Activated CD4-positive, alpha-beta memory T cell treated with anti-CD3 and anti-CD28 coated beads for 36 hours (primary cell): ENCODE results near the gene SERPINI1. TPM values are rescaled to one million over a fixed set of nuclear protein-coding genes. Genes with fewer than 3 reads are reported as not detected.

Source experiments
- total RNA-seq, 2 experiments: library from RNA; stranded (reverse); gene quantifications; one replicate each; pipeline ENCODE4 v1.2.3, GENCODE V29; 2021

Gene SERPINI1
- total RNA-seq, 2 experiments from 2014 or later = 2.3 to 3.0 TPM

Other genes with a start within 250 kb of the SERPINI1 start
- not detected for gene WDR49, start 81.8 kb upstream of the SERPINI1 start, total RNA-seq
- 10 to 100 TPM; 75.4 to 81.1 TPM for gene PDCD10, start 829 bp upstream of the SERPINI1 start, total RNA-seq